ENCODE results near the gene SMAD5.

The SMAD5 gene

DNA sequence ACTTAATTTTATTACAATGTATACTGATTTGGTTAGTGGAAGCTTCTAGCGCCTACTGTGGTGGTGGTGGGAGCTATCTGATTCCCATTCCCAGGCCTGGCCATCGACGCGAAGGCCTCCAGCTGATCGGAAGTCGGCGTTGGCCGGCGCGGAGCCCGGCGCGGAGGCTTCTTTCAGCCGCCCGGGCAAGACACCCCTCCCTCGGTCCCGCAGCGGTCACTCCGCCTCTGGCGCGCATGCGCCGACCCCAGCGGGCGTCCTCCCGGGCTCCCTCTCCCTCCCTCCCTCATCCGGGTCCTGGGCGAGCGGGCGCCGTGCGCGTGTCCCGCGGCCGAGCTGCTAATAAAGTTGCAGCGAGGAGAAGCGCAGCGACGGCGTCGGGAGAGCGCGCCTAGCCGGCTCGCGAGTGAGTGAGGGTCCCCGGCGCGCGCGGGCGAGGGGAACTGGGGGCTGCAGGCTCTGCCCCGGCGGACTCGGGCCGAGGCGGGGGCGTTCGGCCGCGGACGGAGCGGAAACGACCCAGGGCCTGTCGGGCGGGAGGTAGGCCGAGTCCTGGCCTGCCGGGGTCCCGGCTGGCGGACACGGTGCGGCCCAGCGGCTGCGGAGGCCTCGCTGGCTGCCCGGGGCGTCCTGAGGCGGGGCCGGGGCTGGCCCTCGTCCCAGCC lies at the start of gene SMAD5:
TSS of gene SMAD5 (plus strand) at position 289 of the 665 bp plus-strand sequence. CDS start 20,916 bp downstream, outside the sequence.
- H3K27ac ChIP-seq = peak within 1 kb of the TSS; percentile 94

GRCh38 chr5:136084698-136085097 lies 47.9 kb upstream of the SMAD5 start:
- H3K27ac ChIP-seq = no peak overlapping the region
- no peak for TF ChIP-seq CTCF (conservative IDR thresholded peaks at IDR 0.05)
- TF ChIP-seq ZFX (IDR thresholded peaks at IDR 0.05) = no peak

More for the DNA sequence above, at the start of gene SMAD5:
- TF ChIP-seq ZFX (IDR thresholded peaks at IDR 0.05) (peak; percentile 99), CTCF (conservative IDR thresholded peaks at IDR 0.05) (no peak)

DNA sequence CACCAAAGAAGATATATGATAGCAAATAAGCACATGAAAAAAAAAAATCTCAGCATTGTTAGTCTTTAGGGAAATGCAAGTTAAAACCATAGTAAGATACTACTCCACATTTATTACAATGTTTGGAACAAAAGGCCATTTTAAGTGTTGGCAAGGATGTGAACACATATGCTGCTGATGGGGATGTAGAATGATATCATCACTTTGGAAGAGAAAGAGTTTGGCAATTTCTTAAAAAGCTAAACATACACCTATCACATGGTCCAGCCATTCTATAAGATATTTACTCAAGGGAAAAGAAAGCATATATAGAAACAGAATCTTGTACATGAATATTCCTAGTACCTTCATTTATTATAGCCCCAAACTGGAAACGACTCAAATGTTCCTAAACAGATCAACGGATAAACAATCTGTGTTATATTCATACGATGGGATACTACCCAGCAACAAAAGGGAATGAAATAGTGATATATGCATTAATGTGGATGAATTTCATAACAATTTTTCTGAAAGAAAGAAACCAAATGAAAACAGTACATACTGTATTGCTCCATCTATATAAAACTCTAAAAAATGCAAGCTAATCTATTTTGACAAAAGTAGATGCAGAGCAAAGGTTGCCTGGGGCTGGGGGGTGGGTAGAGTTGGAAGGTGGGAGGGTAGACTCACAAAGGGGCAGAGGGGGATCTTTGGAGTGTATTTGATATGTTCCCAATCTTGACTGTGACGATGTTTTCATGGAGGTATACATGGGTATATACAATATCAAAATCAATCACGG lies 45.7 kb upstream of the SMAD5 start:
- no peak for TF ChIP-seq CTCF (conservative IDR thresholded peaks at IDR 0.05)
- no peak for TF ChIP-seq ZFX (IDR thresholded peaks at IDR 0.05)
- H3K27ac ChIP-seq = no peak overlapping the region

DNA sequence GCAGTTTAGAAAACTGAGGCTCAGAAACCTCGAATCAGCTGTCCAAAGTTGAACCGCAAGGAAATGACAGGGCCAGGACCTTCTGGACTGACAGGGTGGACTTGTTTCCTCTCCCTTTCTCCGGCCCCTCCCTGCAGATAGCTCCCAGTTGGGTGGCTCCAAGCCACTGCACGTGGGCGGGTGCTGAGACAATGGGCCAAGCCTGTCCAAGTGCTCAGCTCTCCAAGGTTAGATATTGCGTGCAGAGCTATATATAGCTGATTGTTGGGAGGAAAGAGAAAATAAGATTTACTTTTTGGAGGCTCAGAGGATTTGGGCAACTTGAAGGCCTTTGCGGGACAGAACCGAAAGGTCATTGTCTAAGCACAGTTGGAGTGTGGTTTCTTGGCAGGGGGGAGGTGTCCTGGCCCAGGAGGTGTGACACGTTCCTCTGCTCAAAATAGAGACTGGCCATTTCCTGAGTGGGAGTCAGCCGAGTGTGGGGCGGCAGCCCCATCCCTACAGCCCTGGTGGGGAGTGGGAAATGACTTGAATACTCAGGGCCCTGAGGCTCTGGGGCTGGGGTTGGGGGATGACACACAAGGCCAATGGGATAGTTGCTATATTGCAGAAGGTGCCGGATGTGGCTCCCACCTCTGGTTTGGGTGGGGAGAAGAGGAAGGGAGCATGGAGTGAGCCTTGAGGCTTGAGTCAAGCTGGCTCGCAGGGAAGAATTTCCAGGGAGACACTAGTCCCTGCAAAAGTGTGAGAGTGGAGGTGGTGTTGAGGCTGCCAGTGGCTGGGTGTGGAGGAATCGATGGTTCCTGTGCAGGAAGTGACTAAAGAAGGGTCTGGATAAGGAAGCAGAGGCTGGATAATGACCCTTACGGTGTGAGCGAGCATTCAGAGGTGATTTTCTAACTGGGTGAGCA lies 44.4 kb upstream of the SMAD5 start:
- no peak for TF ChIP-seq ZFX (IDR thresholded peaks at IDR 0.05)
- no peak for TF ChIP-seq CTCF (conservative IDR thresholded peaks at IDR 0.05)
- H3K27ac ChIP-seq = peak overlapping the region; percentile 19

DNA sequence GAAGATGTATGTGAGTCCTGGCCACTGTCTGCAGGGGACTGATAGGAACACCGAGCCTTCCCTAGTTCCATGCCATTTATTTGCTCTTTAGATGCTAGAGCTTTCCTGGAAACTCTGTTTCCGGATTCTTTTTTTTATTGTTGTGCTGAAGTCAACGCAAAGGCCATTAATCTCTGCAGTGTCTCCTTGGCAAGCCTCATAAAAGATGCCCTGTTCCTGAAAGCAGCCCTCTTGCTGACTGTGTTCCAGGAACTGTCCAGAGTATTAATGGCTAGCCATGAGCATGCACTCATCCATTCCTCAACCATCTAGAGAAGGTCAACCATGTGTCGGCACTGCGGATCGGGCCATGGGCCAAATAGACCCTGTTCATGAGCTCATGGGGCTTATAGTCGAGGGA lies 42.9 kb upstream of the SMAD5 start:
- TF ChIP-seq ZFX (IDR thresholded peaks at IDR 0.05) = no peak
- no peak for TF ChIP-seq CTCF (conservative IDR thresholded peaks at IDR 0.05)
- no peak overlapping the region; the same call in 1 of the 2 replicates for H3K27ac ChIP-seq

DNA sequence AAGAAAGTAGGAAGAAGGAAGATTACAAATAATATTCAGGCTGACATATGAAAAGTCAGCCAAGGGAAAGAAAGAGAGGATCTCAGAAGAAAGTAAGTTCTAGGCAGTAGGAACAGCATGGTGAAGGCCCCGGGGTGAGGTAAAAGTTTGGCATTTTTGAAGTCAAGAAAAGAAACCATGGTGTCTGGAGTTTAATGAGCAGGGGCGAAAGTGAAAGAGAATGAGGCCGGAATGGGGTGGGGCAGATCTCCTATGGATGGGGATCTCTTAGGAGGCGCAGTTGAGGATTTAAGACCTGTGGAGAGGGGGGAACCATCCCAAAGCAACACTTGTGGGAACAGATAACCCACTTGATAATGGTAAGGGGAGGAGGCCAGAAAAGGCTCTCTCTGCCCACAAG lies 42.3 kb upstream of the SMAD5 start:
- no peak overlapping the region for H3K27ac ChIP-seq

More for the DNA sequence above, 42.3 kb upstream of the SMAD5 start:
- TF ChIP-seq CTCF (conservative IDR thresholded peaks at IDR 0.05) (no peak), ZFX (IDR thresholded peaks at IDR 0.05) (no peak)
